Lower leg skin (tissue), 3 donors: Measurements from ENCODE around the gene STK38L.

Experiments used
- POLR2A ChIP-seq, 2 donors: fragments of 450-650 bp; IDR thresholded peaks; one replicate each; pipeline ENCODE4 v1.6.1; 2016 to 2017; ENCODE audit warnings: antibody characterized with exemption in 2 of 2, mild to moderate bottlenecking in 1 of 2, moderate library complexity in 1 of 2
- TF ChIP-seq, protein P1 (sequence below), 3 donors: fragments of 450-650 bp; IDR thresholded peaks; one replicate each; pipeline ENCODE4 v1.5.1; 2016; ENCODE audit warnings: antibody characterized with exemption in 3 of 3, mild to moderate bottlenecking in 3 of 3, moderate library complexity in 2 of 3

DNA sequence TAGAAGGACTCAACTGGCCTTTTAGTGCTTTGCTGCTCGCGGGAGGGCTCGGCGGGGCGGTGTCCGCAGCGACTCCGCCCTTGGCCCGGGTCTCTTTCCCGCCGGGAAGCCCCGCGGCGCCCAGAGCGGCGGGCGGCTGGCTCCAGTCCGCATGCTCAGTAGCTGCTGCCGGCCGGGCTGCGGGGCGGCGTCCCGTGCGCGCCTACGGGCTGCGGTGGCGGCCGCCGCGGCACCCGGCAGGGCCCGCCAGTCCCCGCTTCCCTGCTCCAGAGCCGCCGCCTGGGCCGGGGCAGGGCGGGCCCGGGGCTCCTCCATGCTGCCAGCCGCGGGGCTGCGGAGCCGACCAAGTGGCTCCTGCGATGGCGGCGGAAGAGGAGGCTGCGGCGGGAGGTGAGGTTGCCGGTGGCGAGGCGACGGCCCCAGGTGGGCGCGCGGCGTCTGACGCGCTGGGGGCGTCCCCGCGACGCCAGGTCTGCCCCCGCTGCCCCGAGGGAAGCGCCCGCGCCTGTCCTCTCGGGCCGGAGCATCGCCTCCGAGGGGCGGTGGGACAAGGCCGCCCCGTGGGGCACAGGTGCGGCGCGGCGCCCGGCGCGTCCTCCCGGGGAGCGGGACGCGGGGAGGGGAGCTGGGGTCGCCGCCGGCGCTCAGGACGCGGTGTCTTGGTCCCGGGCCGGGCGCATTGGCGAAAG, 88.8 kb downstream of the STK38L start, which contains the start of gene BMAL2:
- no peak for TF ChIP-seq POLR2A (IDR thresholded peaks at IDR 0.05)
- TF ChIP-seq, protein P1, sequence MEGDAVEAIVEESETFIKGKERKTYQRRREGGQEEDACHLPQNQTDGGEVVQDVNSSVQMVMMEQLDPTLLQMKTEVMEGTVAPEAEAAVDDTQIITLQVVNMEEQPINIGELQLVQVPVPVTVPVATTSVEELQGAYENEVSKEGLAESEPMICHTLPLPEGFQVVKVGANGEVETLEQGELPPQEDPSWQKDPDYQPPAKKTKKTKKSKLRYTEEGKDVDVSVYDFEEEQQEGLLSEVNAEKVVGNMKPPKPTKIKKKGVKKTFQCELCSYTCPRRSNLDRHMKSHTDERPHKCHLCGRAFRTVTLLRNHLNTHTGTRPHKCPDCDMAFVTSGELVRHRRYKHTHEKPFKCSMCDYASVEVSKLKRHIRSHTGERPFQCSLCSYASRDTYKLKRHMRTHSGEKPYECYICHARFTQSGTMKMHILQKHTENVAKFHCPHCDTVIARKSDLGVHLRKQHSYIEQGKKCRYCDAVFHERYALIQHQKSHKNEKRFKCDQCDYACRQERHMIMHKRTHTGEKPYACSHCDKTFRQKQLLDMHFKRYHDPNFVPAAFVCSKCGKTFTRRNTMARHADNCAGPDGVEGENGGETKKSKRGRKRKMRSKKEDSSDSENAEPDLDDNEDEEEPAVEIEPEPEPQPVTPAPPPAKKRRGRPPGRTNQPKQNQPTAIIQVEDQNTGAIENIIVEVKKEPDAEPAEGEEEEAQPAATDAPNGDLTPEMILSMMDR (IDR thresholded peaks at IDR 0.05), result no peak
